CD14-positive monocyte (primary cell): Measurements from ENCODE around the gene ATPAF2. TPM values are rescaled to one million over a fixed set of nuclear protein-coding genes. Genes with fewer than 3 reads are reported as not detected.

Source experiments
- DNase-seq, 3 donors: peaks; one replicate each; pipeline ENCODE4 v3.0.0-alpha.2; 2011 to 2022
- H2AFZ ChIP-seq: 2 replicates; pipeline ENCODE4 v1.6.0; 2012; ENCODE audit warnings: mild to moderate bottlenecking, low read depth, low read length, inconsistent platforms; ENCODE audit not compliant: insufficient read depth, poor library complexity, severe bottlenecking
- H3K27ac ChIP-seq, 2 donors: 1 replicate in 1 of 2; 2 replicates in 1 of 2; pipeline ENCODE4 v1.5.1; 2012 to 2013; ENCODE audit warnings: low read length in 2 of 2, control low read depth in 1 of 2, inconsistent platforms in 1 of 2, low read depth in 1 of 2, mild to moderate bottlenecking in 1 of 2
- H3K27me3 ChIP-seq, 2 donors: one replicate each; pipeline versions ENCODE4 v1.6.0 to v1.6.1; 2011 to 2013; ENCODE audit warnings: low read length in 2 of 2; ENCODE audit not compliant: control insufficient read depth in 2 of 2, insufficient read depth in 2 of 2
- H3K36me3 ChIP-seq, 2 donors: replicated peaks in 1 of 2; 1 replicate in 1 of 2; 2 replicates in 1 of 2; pipeline versions ENCODE4 v1.5.1 to v1.6.1; 2012 to 2013; ENCODE audit warnings: low read length in 2 of 2, control low read depth in 1 of 2, inconsistent platforms in 1 of 2, mild to moderate bottlenecking in 1 of 2; ENCODE audit not compliant: insufficient read depth in 2 of 2, control insufficient read depth in 1 of 2
- H3K4me1 ChIP-seq, 2 donors: 1 replicate in 1 of 2; 2 replicates in 1 of 2; pipeline versions ENCODE4 v1.5.1 to v1.6.1; 2012 to 2013; ENCODE audit warnings: low read length in 2 of 2, control low read depth in 1 of 2, inconsistent platforms in 1 of 2, mild to moderate bottlenecking in 1 of 2, moderate library complexity in 1 of 2; ENCODE audit not compliant: insufficient read depth in 2 of 2, control insufficient read depth in 1 of 2
- H3K4me2 ChIP-seq: replicated peaks from 2 replicates; pipeline ENCODE3; 2012; ENCODE audit warnings: low read length, moderate library complexity, mild to moderate bottlenecking; ENCODE audit not compliant: poor library complexity, severe bottlenecking; ENCODE audit errors: extremely low read depth
- H3K4me3 ChIP-seq, 3 experiments: fragments of 200-600 bp in 1 of 3; sonication (generic) in 1 of 3; replicated peaks in 1 of 3; 1 replicate in 2 of 3; 2 replicates in 1 of 3; pipeline ENCODE4 v1.5.1; 2011 to 2013; ENCODE audit warnings: low read length in 3 of 3, mild to moderate bottlenecking in 3 of 3, control low read depth in 2 of 3, low read depth in 2 of 3, inconsistent platforms in 1 of 3, moderate library complexity in 1 of 3
- H3K79me2 ChIP-seq: 2 replicates; pipeline ENCODE4 v1.6.0; 2012; ENCODE audit warnings: mild to moderate bottlenecking, control low read depth, inconsistent platforms, low read length, moderate library complexity; ENCODE audit not compliant: insufficient read depth
- H3K9ac ChIP-seq: 2 replicates; pipeline ENCODE4 v1.6.0; 2017; ENCODE audit warnings: low read length, mild to moderate bottlenecking; ENCODE audit not compliant: insufficient read depth, poor library complexity, severe bottlenecking
- H3K9me3 ChIP-seq, 2 donors: replicated peaks in 1 of 2; 1 replicate in 1 of 2; 2 replicates in 1 of 2; pipeline versions ENCODE4 v1.5.1 to v1.6.1; 2012 to 2013; ENCODE audit warnings: low read length in 2 of 2, control low read depth in 1 of 2; ENCODE audit not compliant: control insufficient read depth in 1 of 2, insufficient read depth in 1 of 2
- H4K20me1 ChIP-seq: 2 replicates; pipeline ENCODE4 v1.6.0; 2012; ENCODE audit warnings: mild to moderate bottlenecking, low read length, control low read depth, moderate library complexity; ENCODE audit not compliant: insufficient read depth
- H3K27ac Mint-ChIP-seq, 7 donors: one replicate each; pipeline ENCODE4 v1.8.0; 2020; ENCODE audit warnings: mild to moderate bottlenecking in 7 of 7, mixed read lengths in 7 of 7, moderate library complexity in 6 of 7, inconsistent platforms in 2 of 7
- H3K27me3 Mint-ChIP-seq, 3 donors: one replicate each; pipeline ENCODE4 v1.8.0; 2021 to 2022; ENCODE audit warnings: low read depth in 3 of 3, mild to moderate bottlenecking in 3 of 3, mixed read lengths in 3 of 3, moderate library complexity in 3 of 3, inconsistent platforms in 1 of 3
- H3K36me3 Mint-ChIP-seq, 2 donors: one replicate each; pipeline ENCODE4 v1.8.0; 2020; ENCODE audit warnings: mixed read lengths in 2 of 2, inconsistent platforms in 1 of 2, mild to moderate bottlenecking in 1 of 2
- H3K4me1 Mint-ChIP-seq: one replicate; pipeline ENCODE4 v1.8.0; 2020; ENCODE audit warnings: mild to moderate bottlenecking, mixed read lengths
- H3K4me3 Mint-ChIP-seq, 2 donors: one replicate each; pipeline ENCODE4 v1.8.0; 2020; ENCODE audit warnings: mild to moderate bottlenecking in 2 of 2, mixed read lengths in 2 of 2, moderate library complexity in 1 of 2
- H3K9me3 Mint-ChIP-seq, 7 donors: one replicate each; pipeline ENCODE4 v1.8.0; 2020 to 2022; ENCODE audit warnings: mixed read lengths in 7 of 7, mild to moderate bottlenecking in 6 of 7, moderate library complexity in 6 of 7, inconsistent platforms in 2 of 7
- WGBS: methylation state at CpG from one replicate; pipeline ENCODE4 v1.1.5; 2013; ENCODE audit warnings: missing lambda C conversion rate; ENCODE audit not compliant: insufficient coverage; 5-methylcytosine and 5-hydroxymethylcytosine counted together
- intact Hi-C, 2 donors: fragments of 100-400 bp; cut with micrococcal nuclease; formaldehyde crosslinking; loops; one replicate each; pipeline versions ENCODE4 v1.15.0 to v1.15.1; 2023
- polyA plus RNA-seq, 3 donors: library from polyadenylated mRNA; depleted of rRNA in 1 of 3; unstranded in 2 of 3; stranded (reverse) in 1 of 3; fragments of 300-500 nt in 2 of 3; fragments of >200 nt in 1 of 3; fragmentation: Illumina TruSeq in 2 of 3; gene quantifications; 1 replicate in 2 of 3; 2 replicates in 1 of 3; pipeline ENCODE4 v1.2.3, GENCODE V29; 2012 to 2021
- TF ChIP-seq, protein P1 (sequence below): fragments of 200-600 bp; IDR thresholded peaks from one replicate; pipeline ENCODE4 v1.8.0; 2022; ENCODE audit warnings: antibody characterized with exemption, mild to moderate bottlenecking

Gene ATPAF2
- polyA plus RNA-seq, 3 donors = 41.3 to 50.8 (median 44.9) TPM

DNA sequence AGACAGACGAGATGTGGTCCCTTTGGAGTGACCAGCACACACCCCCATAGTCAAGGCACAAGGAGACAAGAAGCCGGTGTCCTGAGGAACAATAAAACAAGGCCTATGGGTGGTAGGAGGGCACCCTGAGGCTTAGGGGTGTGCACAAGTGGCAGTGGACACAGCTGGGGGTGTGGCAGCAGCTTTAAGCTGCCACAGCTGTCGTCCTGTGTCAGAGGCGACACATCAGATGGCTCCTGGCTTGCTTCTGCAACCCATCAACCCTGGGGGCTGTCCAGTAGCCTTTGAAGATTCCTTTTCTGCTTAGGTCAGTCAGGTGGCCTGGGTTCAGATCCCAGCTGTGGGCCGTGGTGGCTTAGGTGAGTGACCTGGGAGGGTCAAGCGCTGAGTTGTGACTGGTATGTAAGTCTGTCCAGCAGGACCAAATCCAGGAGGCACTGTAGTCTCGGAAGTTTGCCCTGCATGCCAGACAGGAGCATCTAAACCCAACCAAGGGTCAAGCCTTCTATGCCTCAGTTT, 50.5 kb downstream of the ATPAF2 start:
- WGBS = 93% methylated on average over 7 of the region's 7 CpGs
- Histone ChIP-seq H3K79me2 (no peaks in the 10 kb centered on the region), H3K36me3 (no peaks in the 10 kb centered on the region), H3K4me1 (no peaks in the 10 kb centered on the region), H3K27ac (no peak overlapping the region), H3K4me2 (no peak overlapping the region), H2AFZ (no peak overlapping the region), H4K20me1 (no peaks in the 10 kb centered on the region), H3K9me3 (no peaks in the 10 kb centered on the region), H3K27me3 (no peaks in the 10 kb centered on the region), H3K9ac (no peak overlapping the region), H3K4me3 (no peak overlapping the region)
- Mint-ChIP-seq H3K4me1 (no peaks in the 10 kb centered on the region), H3K4me3 (no peak overlapping the region), H3K27ac (peak overlapping the region in 2 of 7 donors; percentile 10 to 31), H3K9me3 (peaks cover 0 to 2% (median 0%) of the 10 kb centered on the region in 7 donors), H3K27me3 (peaks cover 0 to 7% (median 5%) of the 10 kb centered on the region in 3 donors), H3K36me3 (no peaks in the 10 kb centered on the region)
- intact Hi-C loops = no loop called here
- no peak for DNase-seq
- TF ChIP-seq, protein P1, sequence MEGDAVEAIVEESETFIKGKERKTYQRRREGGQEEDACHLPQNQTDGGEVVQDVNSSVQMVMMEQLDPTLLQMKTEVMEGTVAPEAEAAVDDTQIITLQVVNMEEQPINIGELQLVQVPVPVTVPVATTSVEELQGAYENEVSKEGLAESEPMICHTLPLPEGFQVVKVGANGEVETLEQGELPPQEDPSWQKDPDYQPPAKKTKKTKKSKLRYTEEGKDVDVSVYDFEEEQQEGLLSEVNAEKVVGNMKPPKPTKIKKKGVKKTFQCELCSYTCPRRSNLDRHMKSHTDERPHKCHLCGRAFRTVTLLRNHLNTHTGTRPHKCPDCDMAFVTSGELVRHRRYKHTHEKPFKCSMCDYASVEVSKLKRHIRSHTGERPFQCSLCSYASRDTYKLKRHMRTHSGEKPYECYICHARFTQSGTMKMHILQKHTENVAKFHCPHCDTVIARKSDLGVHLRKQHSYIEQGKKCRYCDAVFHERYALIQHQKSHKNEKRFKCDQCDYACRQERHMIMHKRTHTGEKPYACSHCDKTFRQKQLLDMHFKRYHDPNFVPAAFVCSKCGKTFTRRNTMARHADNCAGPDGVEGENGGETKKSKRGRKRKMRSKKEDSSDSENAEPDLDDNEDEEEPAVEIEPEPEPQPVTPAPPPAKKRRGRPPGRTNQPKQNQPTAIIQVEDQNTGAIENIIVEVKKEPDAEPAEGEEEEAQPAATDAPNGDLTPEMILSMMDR = no peak

DNA sequence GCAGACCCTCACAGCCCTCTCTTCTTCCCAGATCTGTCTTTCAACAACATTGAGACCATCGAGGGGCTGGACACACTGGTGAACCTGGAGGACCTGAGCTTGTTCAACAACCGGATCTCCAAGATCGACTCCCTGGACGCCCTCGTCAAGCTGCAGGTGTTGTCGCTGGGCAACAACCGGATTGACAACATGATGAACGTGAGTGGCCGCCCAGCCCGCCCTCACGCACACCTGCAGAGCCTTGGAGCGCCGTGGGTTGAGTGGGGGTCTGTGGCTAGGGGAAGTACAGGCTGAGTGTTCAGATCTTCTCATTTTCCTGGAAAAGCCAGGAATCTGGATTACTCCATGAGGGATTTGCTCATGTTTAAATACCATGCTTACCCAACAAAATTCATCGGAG, 51.1 kb downstream of the ATPAF2 start:
- H3K27ac ChIP-seq = no peak overlapping the region
- H3K36me3 ChIP-seq = no peaks in the 10 kb centered on the region
- H3K9me3 Mint-ChIP-seq = peaks cover 0 to 2% (median 0%) of the 10 kb centered on the region in 7 donors
- peaks cover 0 to 7% (median 5%) of the 10 kb centered on the region in 3 donors for H3K27me3 Mint-ChIP-seq
- DNase-seq = no peak
- H3K36me3 Mint-ChIP-seq = no peaks in the 10 kb centered on the region
- no peak overlapping the region for H3K4me2 ChIP-seq
- no peaks in the 10 kb centered on the region for H3K9me3 ChIP-seq
- H4K20me1 ChIP-seq = no peaks in the 10 kb centered on the region
- no peaks in the 10 kb centered on the region for H3K27me3 ChIP-seq
- H3K27ac Mint-ChIP-seq = no peak overlapping the region
- no peaks in the 10 kb centered on the region for H3K4me1 Mint-ChIP-seq
- no peak overlapping the region for H2AFZ ChIP-seq
- intact Hi-C loops = no loop called here
- 93% methylated on average over 7 of the region's 14 CpGs for WGBS
- no peak overlapping the region for H3K4me3 ChIP-seq
- TF ChIP-seq, protein P1 = no peak
- H3K4me1 ChIP-seq = no peaks in the 10 kb centered on the region
- no peak overlapping the region for H3K4me3 Mint-ChIP-seq
- no peaks in the 10 kb centered on the region for H3K79me2 ChIP-seq
- H3K9ac ChIP-seq = no peak overlapping the region
